GM12878 (cell line): ENCODE data around the gene POLA1. TPM values are rescaled to one million over a fixed set of nuclear protein-coding genes. Genes with fewer than 3 reads are reported as not detected.

Experiments
- ATAC-seq: fragments of 200-7000 bp; cut with Tn5 transposase; 3 replicates; pipeline ENCODE4 v1.9.1; 2020; ENCODE audit warnings: mild to moderate bottlenecking, moderate library complexity
- BruUV-seq: library from RNA; stranded (reverse); fragments of 400-500 nt; replicated peaks from 2 replicates; lab custom pipeline; 2021; lab: Mats Ljungman, UMichigan
- CTCF ChIA-PET: fragments of 300-600 bp; sonication (Branson Sonifier 250); formaldehyde crosslinking; extraction: SDS; loops from one replicate; lab custom pipeline; 2021; ENCODE audit warnings: inconsistent platforms; lab: Yijun Ruan, JAX
- POLR2A ChIA-PET: fragments of 350-600 bp; formaldehyde crosslinking; extraction: SDS; loops from one replicate; lab custom pipeline; 2021; ENCODE audit warnings: inconsistent platforms; lab: Charles Lee
- RAD21 ChIA-PET: fragments of 300-600 bp; sonication (Branson Sonifier 250); formaldehyde crosslinking; loops from one replicate; lab custom pipeline; 2023; ENCODE audit warnings: antibody characterized with exemption; ENCODE audit not compliant: unreplicated experiment; lab: Charles Lee
- SMC1A ChIA-PET: fragments of 300-600 bp; sonication (Branson Sonifier 250); formaldehyde crosslinking; loops from one replicate; lab custom pipeline; 2023; ENCODE audit not compliant: unreplicated experiment, uncharacterized antibody; lab: Charles Lee
- DNase-seq: peaks from one replicate; pipeline ENCODE4 v3.0.0-alpha.2; 2011; ENCODE audit warnings: low read depth, low spot score
- FAIRE-seq: peaks from 3 replicates; lab custom pipeline; 2011; peaks lifted over from hg19 to GRCh38; lab: Jason Lieb, UNC
- H2AFZ ChIP-seq: 2 replicates; pipeline ENCODE4 v1.6.0; 2011; ENCODE audit warnings: low read depth, low read length, control low read depth; ENCODE audit not compliant: control insufficient read depth
- H3K27ac ChIP-seq: 2 replicates; pipeline ENCODE4 v1.5.1; 2011; ENCODE audit warnings: control low read depth; ENCODE audit not compliant: control insufficient read depth, insufficient read depth
- H3K27me3 ChIP-seq, 2 experiments: replicated peaks in 1 of 2; 2 replicates each; pipeline versions ENCODE4 v1.6.0 to v1.6.1; 2011; ENCODE audit warnings: low read length in 1 of 2; ENCODE audit not compliant: control insufficient read depth in 2 of 2, insufficient read depth in 2 of 2
- H3K36me3 ChIP-seq, 2 experiments: 2 replicates each; pipeline ENCODE4 v1.5.1; 2011; ENCODE audit warnings: low read length in 1 of 2; ENCODE audit not compliant: control insufficient read depth in 2 of 2, insufficient read depth in 2 of 2
- H3K4me1 ChIP-seq: 2 replicates; pipeline ENCODE4 v1.6.1; 2011; ENCODE audit warnings: mild to moderate bottlenecking, low read length, moderate library complexity, mixed read lengths; ENCODE audit not compliant: control insufficient read depth, insufficient read depth
- H3K4me2 ChIP-seq: 2 replicates; pipeline ENCODE4 v1.6.0; 2011; ENCODE audit warnings: control low read depth; ENCODE audit not compliant: control insufficient read depth, insufficient read depth
- H3K4me3 ChIP-seq: fragments of 200-600 bp; sonication (generic); 2 replicates; pipeline ENCODE4 v1.5.1; 2016
- H3K79me2 ChIP-seq: 2 replicates; pipeline ENCODE4 v1.6.0; 2011; ENCODE audit warnings: low read length; ENCODE audit not compliant: control insufficient read depth, insufficient read depth
- H3K9ac ChIP-seq: 2 replicates; pipeline ENCODE4 v1.8.0; 2011; ENCODE audit warnings: low read length, control low read depth, mixed read lengths; ENCODE audit not compliant: control insufficient read depth, insufficient read depth
- H3K9me3 ChIP-seq: replicated peaks from 3 replicates; pipeline ENCODE4 v1.5.1; 2011; ENCODE audit warnings: mild to moderate bottlenecking, low read length; ENCODE audit not compliant: control insufficient read depth, insufficient read depth
- H4K20me1 ChIP-seq: 2 replicates; pipeline ENCODE4 v1.6.0; 2011; ENCODE audit not compliant: control insufficient read depth, insufficient read depth
- KLF5 ChIP-seq: fragments of 450-650 bp; IDR thresholded peaks from 2 replicates; pipeline ENCODE4 v1.6.1; 2014; ENCODE audit warnings: mild to moderate bottlenecking; ENCODE audit not compliant: partially characterized antibody
- NFYA ChIP-seq: IDR thresholded peaks from 2 replicates; pipeline ENCODE4 v1.6.1; 2011; ENCODE audit warnings: low read depth, mild to moderate bottlenecking, low read length, improper control_type of control experiment, borderline replicate concordance
- PAX8 ChIP-seq: fragments of 450-650 bp; IDR thresholded peaks from 2 replicates; pipeline ENCODE4 v1.6.1; 2017; ENCODE audit warnings: mild to moderate bottlenecking, moderate library complexity
- PML ChIP-seq: IDR thresholded peaks from 2 replicates; pipeline ENCODE4 v1.6.1; 2012; ENCODE audit warnings: low read length, inconsistent platforms
- POLR2A ChIP-seq: IDR thresholded peaks from 2 replicates; pipeline ENCODE4 v1.6.1; 2011; ENCODE audit warnings: low read depth, mild to moderate bottlenecking, low read length
- RBBP5 ChIP-seq: fragments of 200-600 bp; sonication (generic); conservative IDR thresholded peaks from 2 replicates; pipeline ENCODE4 v1.6.1; 2016
- SMC3 ChIP-seq: IDR thresholded peaks from 2 replicates; pipeline ENCODE4 v1.6.1; 2011; ENCODE audit warnings: low read length, improper control_type of control experiment, borderline replicate concordance
- SP1 ChIP-seq: IDR thresholded peaks from one replicate; pipeline ENCODE4 v1.6.1; 2011; ENCODE audit warnings: low read depth, low read length
- TBL1XR1 ChIP-seq: IDR thresholded peaks from 2 replicates; pipeline ENCODE4 v1.6.1; 2012; ENCODE audit warnings: low read depth, low read length, improper control_type of control experiment
- TCF12 ChIP-seq: IDR thresholded peaks from 2 replicates; pipeline ENCODE4 v1.6.1; 2011; ENCODE audit warnings: low read depth, mild to moderate bottlenecking, low read length
- YY1 ChIP-seq: IDR thresholded peaks from 2 replicates; pipeline ENCODE4 v1.6.1; 2011; ENCODE audit warnings: low read depth, mild to moderate bottlenecking, low read length
- ZBTB11 ChIP-seq: fragments of 450-650 bp; formaldehyde crosslinking; IDR thresholded peaks from 2 replicates; pipeline ENCODE4 v1.5.0; 2022; ENCODE audit warnings: mild to moderate bottlenecking, missing genetic modification characterization
- ZNF207 ChIP-seq: fragments of 450-650 bp; IDR thresholded peaks from 2 replicates; pipeline ENCODE4 v1.6.1; 2014; ENCODE audit warnings: antibody characterized with exemption, mild to moderate bottlenecking, borderline replicate concordance
- ZNF24 ChIP-seq: fragments of 450-650 bp; IDR thresholded peaks from 2 replicates; pipeline ENCODE4 v1.6.1; 2017; ENCODE audit warnings: antibody characterized with exemption, mild to moderate bottlenecking
- WGBS: methylation state at CpG from one replicate; pipeline ENCODE4 v1.1.6; 2016; ENCODE audit warnings: low lambda C conversion rate; ENCODE audit not compliant: insufficient replicate concordance, insufficient coverage; ENCODE audit errors: missing lambda C conversion rate; 5-methylcytosine and 5-hydroxymethylcytosine counted together
- in situ Hi-C: fragments of 300-500 bp; cut with MboI; formaldehyde crosslinking; loops from 9 replicates; pipeline ENCODE4 v1.14.3; 2018; ENCODE audit warnings: mixed read lengths
- intact Hi-C: fragments of 100-400 bp; cut with micrococcal nuclease; formaldehyde crosslinking; loops from one replicate; pipeline ENCODE4 v1.14.2; 2022; ENCODE audit not compliant: unreplicated experiment
- polyA plus RNA-seq, 11 experiments: library from polyadenylated mRNA; depleted of rRNA in 4 of 11; unstranded in 6 of 11; stranded (reverse) in 5 of 11; fragments of >200 nt; fragmentation: Nextera tagmentation in 4 of 11; fragmentation: Illumina TruSeq in 1 of 11; extraction: Ambion mirVana in 4 of 11; extraction: Trizol in 1 of 11; gene quantifications; 1 replicate in 1 of 11; 2 replicates in 10 of 11; pipeline versions ENCODE4 v1.2.1 to v1.2.3, GENCODE V29; 2011 to 2016; ENCODE audit warnings: inconsistent platforms in 2 of 11, missing spikeins in 2 of 11, low read depth in 1 of 11
- total RNA-seq, 4 experiments: library from RNA; depleted of rRNA in 3 of 4; stranded (reverse); fragments of >200 nt in 3 of 4; fragmentation: Illumina TruSeq in 1 of 4; extraction: Trizol in 1 of 4; gene quantifications; 2 replicates each; pipeline versions ENCODE4 v1.2.1 to v1.2.3, GENCODE V29; 2013 to 2021
- TF ChIP-seq, protein P1 (sequence below): fragments of 450-650 bp; IDR thresholded peaks from 2 replicates; pipeline ENCODE4 v1.6.1; 2017; ENCODE audit warnings: antibody characterized with exemption, mild to moderate bottlenecking, moderate library complexity

Gene POLA1
- total and polyA plus RNA-seq, 10 of the 15 experiments (the other 5 are each of a cell fraction or from before 2014, with no cell fraction given): 6.5 to 34.7 (median 24.8) TPM

GRCh38 chrX:24955372-24955930, 261.7 kb downstream of the POLA1 start:
- WGBS: 48% methylated on average over 2 of the region's 2 CpGs
- Histone ChIP-seq H3K36me3 (no peaks in the 10 kb centered on the region), H4K20me1 (no peaks in the 10 kb centered on the region), H3K4me2 (no peak overlapping the region), H3K27ac (no peak overlapping the region), H3K4me1 (no peaks in the 10 kb centered on the region), H3K79me2 (no peaks in the 10 kb centered on the region), H3K9me3 (no peaks in the 10 kb centered on the region), H3K27me3 (no peaks in the 10 kb centered on the region), H3K4me3 (no peak overlapping the region), H3K9ac (no peak overlapping the region), H2AFZ (no peak overlapping the region)
- POLR2A ChIA-PET: no interaction called here
- in situ Hi-C loops (no loop called here), intact Hi-C loops (no loop called here)
- TF ChIP-seq PML: no peak
- no peak for TF ChIP-seq ZNF207
- no peak for TF ChIP-seq SP1
- ATAC-seq (no peak), DNase-seq (no peak), FAIRE-seq (no peak)
- RAD21 ChIA-PET: no interaction called here
- no TSS peak for BruUV-seq
- SMC1A ChIA-PET: interaction anchor here (0.7 to 1.1 kb wide), 2 partner anchors 11 to 70 kb away, joined by 3 to 5 read pairs; no protein-coding TSS in a partner anchor
- CTCF ChIA-PET: interaction anchor here (1.1 to 1.2 kb wide), 2 partner anchors 22 to 30 kb away, joined by 3 read pairs; no protein-coding TSS in a partner anchor

DNA sequence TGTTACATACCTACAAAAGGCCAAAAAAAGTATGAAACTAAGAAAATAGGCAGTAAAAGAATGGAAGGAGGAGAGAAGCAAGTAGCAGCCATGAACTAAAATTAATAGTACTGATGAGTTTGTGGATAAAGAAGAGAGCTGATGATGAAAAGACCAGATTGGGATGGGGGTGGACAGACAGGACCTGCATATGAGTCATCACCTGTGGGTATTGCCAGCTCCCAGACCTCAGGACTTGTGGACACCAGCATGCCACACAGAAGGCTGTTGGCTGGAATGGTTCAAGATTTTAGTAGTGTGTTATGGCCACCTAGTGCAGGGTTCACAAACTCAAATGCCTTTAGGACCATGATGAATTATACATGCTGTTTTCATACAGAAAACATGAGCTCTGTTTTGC, 263.1 kb downstream of the POLA1 start:
- DNase-seq: no peak
- H3K79me2 ChIP-seq: no peaks in the 10 kb centered on the region
- no peaks in the 10 kb centered on the region for H4K20me1 ChIP-seq
- no peak overlapping the region for H3K4me3 ChIP-seq
- no peak for ATAC-seq
- intact Hi-C loops: no loop called here
- H2AFZ ChIP-seq: no peak overlapping the region
- RAD21 ChIA-PET: no interaction called here
- CTCF ChIA-PET: no interaction called here
- POLR2A ChIA-PET: no interaction called here
- H3K9me3 ChIP-seq: no peaks in the 10 kb centered on the region
- no TSS peak for BruUV-seq
- no peak overlapping the region for H3K27ac ChIP-seq
- no peak overlapping the region for H3K9ac ChIP-seq
- SMC1A ChIA-PET: no interaction called here
- no peaks in the 10 kb centered on the region for H3K27me3 ChIP-seq
- no peak for FAIRE-seq
- H3K36me3 ChIP-seq: no peaks in the 10 kb centered on the region
- in situ Hi-C loops: no loop called here
- no peaks in the 10 kb centered on the region for H3K4me1 ChIP-seq
- no peak overlapping the region for H3K4me2 ChIP-seq
- TF ChIP-seq KLF5 (no peak), YY1 (no peak), ZNF24 (no peak), RBBP5 (no peak), PAX8 (no peak), ZBTB11 (CRISPR knock-in tag) (no peak), TCF12 (no peak), SMC3 (no peak), NFYA (no peak), POLR2A (no peak), TBL1XR1 (no peak)
- TF ChIP-seq, protein P1, sequence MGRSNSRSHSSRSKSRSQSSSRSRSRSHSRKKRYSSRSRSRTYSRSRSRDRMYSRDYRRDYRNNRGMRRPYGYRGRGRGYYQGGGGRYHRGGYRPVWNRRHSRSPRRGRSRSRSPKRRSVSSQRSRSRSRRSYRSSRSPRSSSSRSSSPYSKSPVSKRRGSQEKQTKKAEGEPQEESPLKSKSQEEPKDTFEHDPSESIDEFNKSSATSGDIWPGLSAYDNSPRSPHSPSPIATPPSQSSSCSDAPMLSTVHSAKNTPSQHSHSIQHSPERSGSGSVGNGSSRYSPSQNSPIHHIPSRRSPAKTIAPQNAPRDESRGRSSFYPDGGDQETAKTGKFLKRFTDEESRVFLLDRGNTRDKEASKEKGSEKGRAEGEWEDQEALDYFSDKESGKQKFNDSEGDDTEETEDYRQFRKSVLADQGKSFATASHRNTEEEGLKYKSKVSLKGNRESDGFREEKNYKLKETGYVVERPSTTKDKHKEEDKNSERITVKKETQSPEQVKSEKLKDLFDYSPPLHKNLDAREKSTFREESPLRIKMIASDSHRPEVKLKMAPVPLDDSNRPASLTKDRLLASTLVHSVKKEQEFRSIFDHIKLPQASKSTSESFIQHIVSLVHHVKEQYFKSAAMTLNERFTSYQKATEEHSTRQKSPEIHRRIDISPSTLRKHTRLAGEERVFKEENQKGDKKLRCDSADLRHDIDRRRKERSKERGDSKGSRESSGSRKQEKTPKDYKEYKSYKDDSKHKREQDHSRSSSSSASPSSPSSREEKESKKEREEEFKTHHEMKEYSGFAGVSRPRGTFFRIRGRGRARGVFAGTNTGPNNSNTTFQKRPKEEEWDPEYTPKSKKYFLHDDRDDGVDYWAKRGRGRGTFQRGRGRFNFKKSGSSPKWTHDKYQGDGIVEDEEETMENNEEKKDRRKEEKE: no peak
